ENCODE data around the gene IGSF9B.

Gene IGSF9B

GRCh38 chr11:133905677-133906156 is 51.1 kb downstream of the IGSF9B start:
- Mint-ChIP-seq H3K36me3 (no peaks in the 10 kb centered on the region), H3K9me3 (no peaks in the 10 kb centered on the region), H3K4me1 (peaks cover 6% of the 10 kb centered on the region), H3K27ac (peak overlapping the region; percentile 82), H3K27me3 (peaks cover 4% of the 10 kb centered on the region), H3K4me3 (no peak overlapping the region)
- ATAC-seq (ENCODE audit: low read depth) (peak; percentile 93), DNase-seq (ENCODE audit: low spot score in 2 of 2) (no peak)

GRCh38 chr11:133904818-133905515 is 51.8 kb downstream of the IGSF9B start:
- Mint-ChIP-seq H3K36me3 (no peaks in the 10 kb centered on the region), H3K27me3 (peaks cover 4% of the 10 kb centered on the region), H3K9me3 (no peaks in the 10 kb centered on the region), H3K4me3 (no peak overlapping the region), H3K27ac (no peak overlapping the region), H3K4me1 (peaks cover 6% of the 10 kb centered on the region)
- DNase-seq (ENCODE audit: low spot score in 2 of 2): no peak
- no peak for ATAC-seq (ENCODE audit: low read depth)

DNA sequence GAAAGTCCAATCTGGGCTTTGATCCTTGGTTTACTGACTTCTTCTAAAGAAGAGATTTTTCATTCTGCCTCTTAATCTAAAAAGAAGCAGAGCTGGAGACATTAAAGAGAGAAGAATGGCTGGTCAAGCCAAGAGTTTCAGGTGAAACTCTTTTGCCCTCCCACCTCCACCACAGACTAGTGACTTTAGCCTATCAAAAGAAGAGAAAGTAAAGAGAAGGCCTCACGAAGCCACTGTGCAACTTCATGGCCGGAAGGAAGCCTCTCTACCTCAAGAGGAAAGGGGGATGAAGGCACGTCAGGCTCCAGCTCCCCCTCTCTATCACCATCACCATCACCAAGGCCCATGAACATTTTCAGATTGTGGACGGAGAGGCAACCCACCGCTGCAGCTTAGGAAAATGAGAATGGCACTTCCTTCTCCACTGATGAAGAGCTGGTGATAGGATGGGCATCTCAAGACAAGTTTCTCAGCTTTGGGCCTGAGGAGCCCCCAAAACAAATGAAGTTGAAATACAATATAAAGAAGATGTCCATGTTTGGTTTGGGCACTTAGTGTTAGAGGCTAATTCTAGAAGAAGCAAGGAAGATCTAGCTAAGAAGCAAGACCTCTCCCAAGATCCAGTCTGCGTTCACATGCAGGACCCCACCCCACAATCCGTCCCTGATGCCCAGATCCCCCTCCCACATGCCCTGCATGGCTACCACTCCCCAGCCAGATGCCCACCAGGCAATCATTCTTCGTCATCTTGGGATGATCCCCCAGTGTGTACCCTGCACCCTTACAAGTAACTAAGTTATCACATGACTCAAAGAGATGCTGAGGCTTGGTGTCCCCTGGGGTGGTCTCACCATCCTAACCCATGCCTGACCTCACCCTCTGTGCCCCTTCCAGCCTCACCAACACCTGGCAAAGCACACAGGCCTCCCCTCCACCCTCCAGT is 52.6 kb downstream of the IGSF9B start:
- Mint-ChIP-seq H3K4me1 (peaks cover 6% of the 10 kb centered on the region), H3K36me3 (no peaks in the 10 kb centered on the region), H3K27ac (no peak overlapping the region), H3K9me3 (no peaks in the 10 kb centered on the region), H3K27me3 (peaks cover 4% of the 10 kb centered on the region), H3K4me3 (no peak overlapping the region)
- ATAC-seq (ENCODE audit: low read depth): no peak
- DNase-seq (ENCODE audit: low spot score in 2 of 2): no peak

DNA sequence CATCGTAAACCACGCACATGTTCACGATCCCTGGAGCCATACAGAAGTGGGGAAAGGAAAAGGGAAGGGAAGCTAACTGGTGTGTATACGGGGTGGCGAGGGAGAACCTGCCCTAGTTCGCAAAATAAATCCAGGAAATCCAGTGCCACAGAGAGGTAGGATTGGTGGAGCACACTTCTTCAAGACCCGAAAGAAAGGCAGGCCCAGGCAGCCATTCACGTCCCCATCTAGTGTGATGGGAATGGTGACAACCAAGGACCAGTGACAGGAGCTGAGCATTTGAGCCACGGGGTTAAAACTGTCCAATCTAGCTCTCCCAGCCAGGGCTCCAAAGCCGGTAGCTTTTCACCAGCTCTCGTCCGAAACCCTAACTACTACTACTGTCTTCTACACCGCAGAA is 53.7 kb downstream of the IGSF9B start:
- H3K36me3 Mint-ChIP-seq: no peaks in the 10 kb centered on the region
- peaks cover 9% of the 10 kb centered on the region for H3K4me1 Mint-ChIP-seq
- H3K27ac Mint-ChIP-seq: no peak overlapping the region
- H3K27me3 Mint-ChIP-seq: peaks cover 4% of the 10 kb centered on the region
- no peak overlapping the region for H3K4me3 Mint-ChIP-seq
- DNase-seq (ENCODE audit: low spot score in 2 of 2) (no peak), ATAC-seq (ENCODE audit: low read depth) (no peak)
- H3K9me3 Mint-ChIP-seq: no peaks in the 10 kb centered on the region

- Mint-ChIP-seq H3K27ac (no peak overlapping the region), H3K4me1 (peaks cover 14% of the 10 kb centered on the region)
Measured at GRCh38 chr11:133902506-133902905, 54.3 kb downstream of the IGSF9B start.

GRCh38 chr11:133901999-133902398 is 54.8 kb downstream of the IGSF9B start:
- Mint-ChIP-seq H3K9me3 (no peaks in the 10 kb centered on the region), H3K27ac (no peak overlapping the region), H3K4me1 (peaks cover 14% of the 10 kb centered on the region), H3K27me3 (peaks cover 9% of the 10 kb centered on the region), H3K36me3 (no peaks in the 10 kb centered on the region), H3K4me3 (no peak overlapping the region)
- DNase-seq (ENCODE audit: low spot score in 2 of 2): no peak
- no peak for ATAC-seq (ENCODE audit: low read depth)

More at GRCh38 chr11:133902506-133902905, 54.3 kb downstream of the IGSF9B start:
- H3K27me3 Mint-ChIP-seq: peaks cover 6% of the 10 kb centered on the region
- no peak for ATAC-seq (ENCODE audit: low read depth)
- H3K9me3 Mint-ChIP-seq: no peaks in the 10 kb centered on the region
- H3K4me3 Mint-ChIP-seq: no peak overlapping the region
- H3K36me3 Mint-ChIP-seq: no peaks in the 10 kb centered on the region
- no peak for DNase-seq (ENCODE audit: low spot score in 2 of 2)

DNA sequence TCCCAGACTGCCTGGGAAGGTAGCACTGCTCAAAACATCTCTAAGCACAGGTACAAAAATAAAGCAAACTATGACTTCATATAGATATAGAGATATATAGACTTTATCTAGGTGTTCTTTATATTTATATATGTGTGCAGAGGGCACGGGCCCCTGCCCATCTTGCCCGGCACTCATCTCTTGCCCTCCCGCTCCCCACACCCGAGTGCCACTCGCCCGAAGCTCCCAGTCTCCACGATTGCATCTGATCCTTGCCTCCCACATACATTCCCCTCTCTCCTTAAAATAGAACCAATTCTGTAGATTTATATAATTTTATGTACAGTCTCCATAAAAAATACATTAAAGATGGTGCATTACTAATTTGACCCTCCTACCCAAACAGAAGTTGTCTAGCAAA is 55.5 kb downstream of the IGSF9B start:
- no peak for ATAC-seq (ENCODE audit: low read depth)
- Mint-ChIP-seq H3K4me1 (peaks cover 14% of the 10 kb centered on the region), H3K4me3 (no peak overlapping the region), H3K9me3 (no peaks in the 10 kb centered on the region), H3K27me3 (peaks cover 9% of the 10 kb centered on the region), H3K27ac (no peak overlapping the region), H3K36me3 (no peaks in the 10 kb centered on the region)
- DNase-seq (ENCODE audit: low spot score in 2 of 2): no peak

- no peak overlapping the region for H3K27ac Mint-ChIP-seq
- H3K4me3 Mint-ChIP-seq: no peak overlapping the region
- no peak for ATAC-seq (ENCODE audit: low read depth)
- H3K27me3 Mint-ChIP-seq: peaks cover 7% of the 10 kb centered on the region
- H3K4me1 Mint-ChIP-seq: peaks cover 12% of the 10 kb centered on the region
- DNase-seq (ENCODE audit: low spot score in 2 of 2): no peak
- H3K36me3 Mint-ChIP-seq: no peaks in the 10 kb centered on the region
- no peaks in the 10 kb centered on the region for H3K9me3 Mint-ChIP-seq
Measured at GRCh38 chr11:133900176-133901105, 56.3 kb downstream of the IGSF9B start.

GRCh38 chr11:133898770-133899115 is 58.0 kb downstream of the IGSF9B start:
- no peak overlapping the region for H3K27ac Mint-ChIP-seq

GRCh38 chr11:133898031-133898769 is 58.6 kb downstream of the IGSF9B start:
- ATAC-seq (ENCODE audit: low read depth) (no peak), DNase-seq (ENCODE audit: low spot score in 2 of 2) (no peak)
- no peaks in the 10 kb centered on the region for H3K36me3 Mint-ChIP-seq
- H3K27me3 Mint-ChIP-seq: peaks cover 5% of the 10 kb centered on the region
- H3K4me1 Mint-ChIP-seq: peaks cover 20% of the 10 kb centered on the region
- no peaks in the 10 kb centered on the region for H3K9me3 Mint-ChIP-seq
- H3K27ac Mint-ChIP-seq: no peak overlapping the region
- peak overlapping the region; percentile 22 for H3K4me3 Mint-ChIP-seq

More at GRCh38 chr11:133898770-133899115, 58.0 kb downstream of the IGSF9B start:
- ATAC-seq (ENCODE audit: low read depth): no peak
- Mint-ChIP-seq H3K9me3 (no peaks in the 10 kb centered on the region), H3K36me3 (no peaks in the 10 kb centered on the region), H3K4me3 (no peak overlapping the region), H3K27me3 (peaks cover 5% of the 10 kb centered on the region), H3K4me1 (peaks cover 20% of the 10 kb centered on the region)
- no peak for DNase-seq (ENCODE audit: low spot score in 2 of 2)

DNA sequence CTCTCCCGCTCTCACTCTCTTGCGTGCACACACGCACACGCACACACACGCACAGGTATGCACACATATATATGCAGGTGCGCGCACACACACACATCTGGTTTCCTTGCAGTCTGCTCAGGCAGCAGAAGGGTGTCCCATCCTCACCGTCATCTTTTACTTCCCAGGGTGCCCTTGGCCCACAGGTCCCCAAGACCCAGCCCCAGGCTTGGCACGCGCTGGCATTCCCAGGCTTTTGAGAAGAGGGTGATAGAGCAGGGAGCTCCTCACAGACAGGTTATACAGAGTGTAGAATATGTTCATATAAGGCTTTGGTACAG is 59.5 kb downstream of the IGSF9B start:
- ATAC-seq (ENCODE audit: low read depth): no peak
- DNase-seq (ENCODE audit: low spot score in 2 of 2): no peak
- H3K4me1 Mint-ChIP-seq: peaks cover 24% of the 10 kb centered on the region
- H3K4me3 Mint-ChIP-seq: no peak overlapping the region
- H3K27ac Mint-ChIP-seq: no peak overlapping the region
- H3K27me3 Mint-ChIP-seq: peaks cover 11% of the 10 kb centered on the region
- no peaks in the 10 kb centered on the region for H3K9me3 Mint-ChIP-seq
- no peaks in the 10 kb centered on the region for H3K36me3 Mint-ChIP-seq

- H3K27me3 Mint-ChIP-seq: peaks cover 14% of the 10 kb centered on the region
- H3K27ac Mint-ChIP-seq: no peak overlapping the region
Measured at GRCh38 chr11:133896642-133897330, 60.0 kb downstream of the IGSF9B start.

GRCh38 chr11:133896028-133896427 is 60.7 kb downstream of the IGSF9B start:
- Mint-ChIP-seq H3K27me3 (peaks cover 16% of the 10 kb centered on the region), H3K27ac (no peak overlapping the region), H3K4me1 (peaks cover 24% of the 10 kb centered on the region), H3K9me3 (no peaks in the 10 kb centered on the region), H3K4me3 (no peak overlapping the region), H3K36me3 (no peaks in the 10 kb centered on the region)
- DNase-seq (ENCODE audit: low spot score in 2 of 2) (no peak), ATAC-seq (ENCODE audit: low read depth) (no peak)

More at GRCh38 chr11:133896642-133897330, 60.0 kb downstream of the IGSF9B start:
- Mint-ChIP-seq H3K4me1 (peaks cover 24% of the 10 kb centered on the region), H3K36me3 (no peaks in the 10 kb centered on the region), H3K4me3 (no peak overlapping the region), H3K9me3 (no peaks in the 10 kb centered on the region)
- no peak for ATAC-seq (ENCODE audit: low read depth)
- DNase-seq (ENCODE audit: low spot score in 2 of 2): no peak

All from memory B cell (primary cell).